GM20000 (cell line): ENCODE measurements around the gene TRIP4.

Source experiments
- DNase-seq: peaks from one replicate; pipeline ENCODE4 v3.0.0; 2012; ENCODE audit warnings: low spot score
- CTCF ChIP-seq: IDR thresholded peaks from 2 replicates; pipeline ENCODE4 v1.5.1; 2012; ENCODE audit warnings: mild to moderate bottlenecking, control low read depth; ENCODE audit errors: extremely low read depth, missing control alignments

Gene TRIP4

GRCh38 chr15:64349375-64349774 is 38.3 kb upstream of the TRIP4 start:
- TF ChIP-seq CTCF, result no peak
- DNase-seq, result no peak

DNA sequence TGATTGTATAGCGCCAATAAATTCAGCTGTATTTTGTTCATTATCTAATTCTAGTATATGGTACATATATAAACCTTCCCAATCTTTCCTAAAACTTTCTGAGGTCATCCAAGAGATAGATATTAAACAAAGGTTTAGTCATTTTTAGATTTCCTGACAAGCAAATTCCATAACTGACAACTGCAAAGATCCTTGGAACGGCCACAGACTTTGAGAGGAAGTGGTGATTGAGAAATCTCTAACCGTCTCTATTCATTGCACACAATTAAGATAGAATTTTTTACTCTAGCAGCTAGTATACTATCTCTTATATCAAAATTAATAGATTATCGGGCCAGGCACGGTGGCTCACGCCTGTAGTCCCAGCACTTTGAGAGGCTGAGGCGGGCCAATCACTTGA is 36.4 kb upstream of the TRIP4 start:
- no peak for TF ChIP-seq CTCF
- DNase-seq, result no peak

DNA sequence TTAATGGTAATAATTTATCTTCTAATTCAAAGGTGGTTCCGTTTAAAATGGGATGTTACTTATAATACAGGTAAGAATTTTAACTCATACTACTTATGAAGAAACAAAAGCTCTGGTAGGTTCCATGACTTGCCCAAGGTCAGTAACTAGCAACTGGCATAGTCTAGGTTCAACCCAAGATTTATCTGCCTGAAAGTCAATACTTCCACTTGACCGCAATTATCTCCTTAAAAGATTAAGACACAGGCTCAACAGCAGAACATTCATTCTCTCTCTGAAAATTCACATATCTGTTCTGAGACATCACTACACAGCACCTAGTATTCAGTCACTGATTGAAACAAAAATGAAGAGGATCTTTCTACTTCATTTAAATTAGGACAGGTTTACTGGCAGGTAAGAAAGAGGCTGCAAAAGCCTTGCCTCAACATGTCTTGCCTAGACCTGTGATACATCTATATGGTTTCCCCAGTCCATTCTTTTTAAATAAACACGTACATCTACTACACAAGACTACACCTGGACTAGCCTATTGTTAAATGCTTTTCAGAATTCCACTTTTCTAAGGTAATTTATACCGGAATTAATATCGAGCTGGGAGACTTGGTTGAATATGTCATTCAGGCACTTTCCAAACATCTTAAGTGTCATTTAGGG is 32.8 kb upstream of the TRIP4 start:
- TF ChIP-seq CTCF, result no peak
- DNase-seq, result no peak

- TF ChIP-seq CTCF, result no peak
- peak; percentile 12 for DNase-seq
These were observed 32.2 kb upstream of the TRIP4 start for GRCh38 chr15:64355348-64355943.

DNA sequence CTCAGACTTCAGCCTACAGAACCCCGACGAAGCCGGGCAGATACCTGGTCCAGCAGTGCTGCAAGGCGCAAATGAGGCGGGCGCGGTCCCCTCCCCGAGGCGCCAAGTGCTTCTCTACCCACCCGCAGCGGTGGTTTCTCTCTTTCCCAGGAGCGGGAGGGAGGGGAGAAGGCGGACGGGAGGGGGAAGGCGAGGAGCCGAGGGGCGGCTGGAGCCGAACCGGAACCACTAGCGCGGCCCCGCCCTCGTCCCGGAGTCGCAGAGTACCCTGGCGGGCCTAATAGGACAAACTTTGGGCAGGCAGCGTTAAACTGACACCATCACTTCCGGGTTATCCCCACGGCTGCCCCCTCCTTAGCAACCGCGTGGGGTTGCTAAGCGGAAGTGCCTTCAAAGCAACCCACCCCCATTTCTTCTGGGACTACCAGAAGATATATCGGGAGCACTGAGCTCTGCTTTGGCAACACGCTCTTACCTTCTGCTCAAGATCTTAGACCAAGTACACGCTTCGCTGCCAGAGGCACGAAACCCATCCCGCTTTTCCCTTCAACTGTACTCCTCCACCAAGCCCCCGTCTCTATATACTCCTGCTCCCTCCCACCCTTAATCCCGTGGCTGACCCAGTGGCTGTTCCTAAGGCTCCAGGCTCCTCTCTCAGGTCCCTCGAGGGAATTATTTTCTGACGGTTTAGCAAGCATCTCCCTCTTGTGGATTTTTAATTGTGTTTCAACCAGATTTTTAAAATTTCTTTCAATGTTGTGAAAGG is 31.5 kb upstream of the TRIP4 start, which contains the start of gene CSNK1G1:
TSS of gene CSNK1G1 (minus strand) at position 230 of the 766 bp plus-strand sequence. CDS start 55,674 bp downstream, outside the sequence.
- DNase-seq, result peak; percentile 90
- TF ChIP-seq CTCF, result no peak

DNA sequence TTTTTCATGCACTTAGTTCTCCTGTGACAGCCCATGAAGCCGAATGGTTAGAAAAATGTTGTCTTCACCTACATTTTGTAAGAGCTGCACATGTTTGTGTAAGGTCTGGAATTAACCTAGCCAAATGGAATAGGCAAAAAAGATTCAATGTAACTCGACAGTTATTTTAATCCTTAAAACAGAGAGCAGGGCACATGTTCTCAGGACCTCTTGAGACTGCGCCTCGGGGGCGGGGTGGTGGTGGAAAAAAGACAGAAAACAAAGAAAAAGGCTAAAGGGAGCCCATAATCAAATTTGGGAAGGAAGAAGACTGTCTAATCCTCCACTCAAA is 31.0 kb upstream of the TRIP4 start:
- TF ChIP-seq CTCF, result no peak
- no peak for DNase-seq

DNA sequence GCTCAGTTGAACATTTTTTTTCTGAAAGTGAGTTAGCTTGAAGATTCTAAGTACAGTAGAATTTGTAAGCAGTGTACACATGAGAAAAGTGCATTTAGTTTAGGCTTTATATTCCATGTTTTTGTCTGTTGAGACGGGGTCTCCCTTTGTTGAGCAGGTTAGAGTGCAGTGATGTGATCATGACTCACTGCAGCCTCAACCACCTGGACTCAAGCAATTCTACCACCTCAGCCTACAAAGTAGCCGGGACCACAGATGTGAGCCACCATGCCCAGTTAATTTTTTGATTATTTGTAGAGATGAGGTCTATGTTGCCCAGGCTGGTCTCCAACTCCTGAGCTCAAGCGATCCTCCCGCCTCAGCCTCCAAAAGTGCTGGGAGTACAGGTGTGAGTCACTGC is 26.4 kb upstream of the TRIP4 start:
- TF ChIP-seq CTCF, result no peak

More for the DNA sequence above, 26.4 kb upstream of the TRIP4 start:
- no peak for DNase-seq
